GM18867 (cell line): Measurements from ENCODE around the gene GYG2.
"Not testable (repeated sequence)": the region's sequence is repeated elsewhere in the genome, so short reads cannot be mapped to it uniquely, and the experiment has no call there.

Source experiments
- ATAC-seq: cut with Tn5 transposase; IDR thresholded peaks from one replicate; pipeline ENCODE4 v1.9.1; 2021; ENCODE audit warnings: mild to moderate bottlenecking, moderate library complexity; ENCODE audit not compliant: unreplicated experiment

GYG2 gene

GRCh38 chrX:2898846-2899512, 70.2 kb downstream of the GYG2 start:
- no peak for ATAC-seq

- ATAC-seq: no peak
Observed at GRCh38 chrX:2901367-2902036, 72.8 kb downstream of the GYG2 start.

GRCh38 chrX:2902841-2903240, 74.1 kb downstream of the GYG2 start:
- ATAC-seq: no peak

GRCh38 chrX:2903366-2903765, 74.6 kb downstream of the GYG2 start:
- ATAC-seq: no peak

GRCh38 chrX:2907295-2907694, 78.6 kb downstream of the GYG2 start:
- no peak for ATAC-seq

- ATAC-seq: no peak
Observed at GRCh38 chrX:2908125-2908685, 79.5 kb downstream of the GYG2 start.

GRCh38 chrX:2910109-2910508, 81.4 kb downstream of the GYG2 start:
- ATAC-seq: no peak

- no peak for ATAC-seq
Observed at GRCh38 chrX:2913118-2913517, 84.4 kb downstream of the GYG2 start.

GRCh38 chrX:2917767-2918166, 89.0 kb downstream of the GYG2 start:
- no peak for ATAC-seq

- ATAC-seq: no peak
Observed at GRCh38 chrX:2921193-2921592, 92.5 kb downstream of the GYG2 start.

GRCh38 chrX:2921750-2922149, 93.0 kb downstream of the GYG2 start:
- ATAC-seq: no peak

GRCh38 chrX:2924151-2924550, 95.4 kb downstream of the GYG2 start:
- ATAC-seq: no peak

- ATAC-seq: not testable (repeated sequence)
Observed at GRCh38 chrX:2926255-2926654, 97.5 kb downstream of the GYG2 start.

- no peak for ATAC-seq
Observed at GRCh38 chrX:2926664-2927275, 98.0 kb downstream of the GYG2 start.

- ATAC-seq: no peak
Observed at GRCh38 chrX:2928191-2928582, 99.5 kb downstream of the GYG2 start.

- peak; percentile 84 for ATAC-seq
Observed at GRCh38 chrX:2928583-2929434, 100.1 kb downstream of the GYG2 start, which contains the start of gene ARSD. ARSD (minus strand) TSS chrX:2929339; CDS start chrX:2929275, 64 bp downstream.

- ATAC-seq: no peak
Observed at GRCh38 chrX:2931155-2931554, 102.4 kb downstream of the GYG2 start.

- ATAC-seq: no peak
Observed at GRCh38 chrX:2931612-2932011, 102.9 kb downstream of the GYG2 start.
